ENCODE measurements around the gene SPEM1.

DNA sequence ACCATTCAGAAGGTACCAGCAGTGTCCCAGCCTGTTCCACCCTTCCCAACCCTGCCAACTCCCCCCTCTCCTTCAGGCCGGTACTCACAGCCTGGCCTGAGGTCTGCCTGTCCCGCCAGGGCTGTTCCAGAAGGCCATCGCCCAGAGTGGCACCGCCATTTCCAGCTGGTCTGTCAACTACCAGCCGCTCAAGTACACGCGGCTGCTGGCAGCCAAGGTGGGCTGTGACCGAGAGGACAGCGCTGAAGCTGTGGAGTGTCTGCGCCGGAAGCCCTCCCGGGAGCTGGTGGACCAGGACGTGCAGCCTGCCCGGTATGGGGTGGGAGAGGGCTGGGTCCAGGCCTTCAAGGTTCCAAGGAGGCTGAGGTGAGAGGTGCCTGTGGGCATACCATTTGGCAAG, 5.3 kb upstream of the SPEM1 start:
- TF ChIP-seq, protein P1, sequence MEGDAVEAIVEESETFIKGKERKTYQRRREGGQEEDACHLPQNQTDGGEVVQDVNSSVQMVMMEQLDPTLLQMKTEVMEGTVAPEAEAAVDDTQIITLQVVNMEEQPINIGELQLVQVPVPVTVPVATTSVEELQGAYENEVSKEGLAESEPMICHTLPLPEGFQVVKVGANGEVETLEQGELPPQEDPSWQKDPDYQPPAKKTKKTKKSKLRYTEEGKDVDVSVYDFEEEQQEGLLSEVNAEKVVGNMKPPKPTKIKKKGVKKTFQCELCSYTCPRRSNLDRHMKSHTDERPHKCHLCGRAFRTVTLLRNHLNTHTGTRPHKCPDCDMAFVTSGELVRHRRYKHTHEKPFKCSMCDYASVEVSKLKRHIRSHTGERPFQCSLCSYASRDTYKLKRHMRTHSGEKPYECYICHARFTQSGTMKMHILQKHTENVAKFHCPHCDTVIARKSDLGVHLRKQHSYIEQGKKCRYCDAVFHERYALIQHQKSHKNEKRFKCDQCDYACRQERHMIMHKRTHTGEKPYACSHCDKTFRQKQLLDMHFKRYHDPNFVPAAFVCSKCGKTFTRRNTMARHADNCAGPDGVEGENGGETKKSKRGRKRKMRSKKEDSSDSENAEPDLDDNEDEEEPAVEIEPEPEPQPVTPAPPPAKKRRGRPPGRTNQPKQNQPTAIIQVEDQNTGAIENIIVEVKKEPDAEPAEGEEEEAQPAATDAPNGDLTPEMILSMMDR (IDR thresholded peaks at IDR 0.05): no peak
- TF ChIP-seq POLR2A (IDR thresholded peaks at IDR 0.05): no peak

Measured in prostate gland (tissue), 2 donors.